Measurements from ENCODE around the gene AIRE. TPM values are rescaled to one million over a fixed set of nuclear protein-coding genes. Genes with fewer than 3 reads are reported as not detected.

The AIRE gene
- total and polyA plus RNA-seq, 2 of the 13 experiments (the other 11 are each of a cell fraction or from before 2014, with no cell fraction given), result not detected

DNA sequence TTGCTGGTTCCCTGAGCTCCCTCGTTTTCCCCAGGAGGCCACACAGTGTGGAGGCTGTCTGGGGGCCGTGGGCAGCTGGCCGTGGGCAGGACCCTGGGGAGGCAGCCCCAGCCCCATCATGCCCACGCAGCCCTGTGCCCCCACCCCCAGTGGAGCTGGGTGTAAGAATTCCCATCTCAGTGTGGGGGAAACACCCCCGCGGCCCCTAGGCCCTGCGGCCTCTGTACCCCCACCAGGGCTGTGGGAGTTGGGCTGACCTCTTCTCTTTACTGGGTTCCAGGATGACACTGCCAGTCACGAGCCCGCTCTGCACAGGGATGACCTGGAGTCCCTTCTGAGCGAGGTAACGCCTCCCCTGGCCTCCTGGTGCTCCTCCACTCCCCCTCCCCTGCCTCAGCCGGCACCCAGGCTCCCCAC, 10.4 kb downstream of the AIRE start:
- no peak for TF ChIP-seq GATAD2A (CRISPR knock-in tag; IDR thresholded peaks at IDR 0.05)
- TF ChIP-seq ZNF263 (CRISPR knock-in tag; IDR thresholded peaks at IDR 0.05), result peak; percentile 93
- TF ChIP-seq ZNF501 (CRISPR knock-in tag; IDR thresholded peaks at IDR 0.05), result no peak
- TF ChIP-seq REPIN1 (CRISPR knock-in tag; IDR thresholded peaks at IDR 0.05; ENCODE audit: borderline replicate concordance, low read depth), result no peak
- H3K4me2 ChIP-seq (ENCODE audit: low read depth, low read length), result peak overlapping the region; percentile 18; the same call in 1 of the 2 replicates
- ChIA-PET POLR2A (no interaction called here), CTCF (ENCODE audit: low intra/inter-chr PET ratio, low total read pairs) (no interaction called here)
- FAIRE-seq (no peak), DNase-seq (ENCODE audit: low spot score) (no peak), ATAC-seq (no peak)
- H3K27ac ChIP-seq (ENCODE audit: extremely low read length, insufficient read depth, low read length), result no peak overlapping the region
- H4K20me1 ChIP-seq (ENCODE audit: insufficient read depth, low read length), result no peaks in the 10 kb centered on the region
- no TSS peak for BruUV-seq (replicated peaks)
- intact Hi-C loops (cut with micrococcal nuclease; ENCODE audit: unreplicated experiment) (no loop called here), in situ Hi-C loops (cut with HindIII; ENCODE audit: extremely low pct_ligation_motif_present, low pct_unique_long_range_greater_than_20kb) (no loop called here)
- peaks cover 11 to 37% of the 10 kb centered on the region in 2 experiments for H3K27me3 ChIP-seq (ENCODE audit: control insufficient read depth in 1 of 2, insufficient read depth in 2 of 2, low read length in 2 of 2)
- no peak overlapping the region for H2AFZ ChIP-seq (ENCODE audit: low read length)
- peaks cover 6% of the 10 kb centered on the region for H3K79me2 ChIP-seq (ENCODE audit: insufficient read depth, low read length)
- H3K9ac ChIP-seq (ENCODE audit: insufficient read depth, low read depth, low read length), result no peak overlapping the region
- H3K36me3 ChIP-seq (replicated peaks in 1 of 2; ENCODE audit: control insufficient read depth in 1 of 2, insufficient read depth in 2 of 2, low read length in 2 of 2), result no peaks in the 10 kb centered on the region
- peaks cover 45% of the 10 kb centered on the region for H3K4me1 ChIP-seq (ENCODE audit: insufficient read depth, low read length)
- 0% methylated on average over 2 of the region's 12 CpGs for WGBS (ENCODE audit: low lambda C conversion rate)
- no peaks in the 10 kb centered on the region for H3K9me3 ChIP-seq (ENCODE audit: low read length)
- H3K4me3 ChIP-seq (replicated peaks in 1 of 3; ENCODE audit: insufficient read depth in 1 of 3, low read depth in 2 of 3, low read length in 3 of 3), result peak overlapping the region in 1 of 3 experiments; percentile 61; a peak in 1 of 6 replicates

DNA sequence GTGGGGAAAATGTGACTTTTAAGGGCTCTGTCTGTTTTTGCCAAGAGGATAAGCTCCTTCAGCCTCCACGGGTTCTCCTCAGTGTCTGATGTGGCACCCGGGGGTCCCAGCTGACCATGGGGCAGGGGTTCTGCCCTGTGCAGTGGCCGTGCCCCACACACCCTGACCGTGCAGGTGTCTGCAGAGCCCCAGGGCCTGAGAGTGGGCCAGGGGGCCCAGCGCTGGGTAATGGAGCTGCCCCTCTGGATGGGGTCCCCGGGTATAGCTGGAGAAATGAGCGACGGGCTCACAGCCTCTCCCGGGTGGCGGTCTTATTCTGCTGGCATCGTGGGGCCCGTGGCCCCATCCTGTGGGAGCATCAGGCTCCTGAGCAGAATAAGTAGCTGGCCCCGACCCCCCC, 11.2 kb downstream of the AIRE start:
- CTCF ChIA-PET (ENCODE audit: low intra/inter-chr PET ratio, low total read pairs), result no interaction called here

More for the DNA sequence above, 11.2 kb downstream of the AIRE start:
- BruUV-seq (replicated peaks), result no TSS peak
- Histone ChIP-seq H3K27me3 (ENCODE audit: control insufficient read depth in 1 of 2, insufficient read depth in 2 of 2, low read length in 2 of 2) (peaks cover 11 to 32% of the 10 kb centered on the region in 2 experiments), H3K9me3 (ENCODE audit: low read length) (no peaks in the 10 kb centered on the region), H3K9ac (ENCODE audit: insufficient read depth, low read depth, low read length) (no peak overlapping the region), H2AFZ (ENCODE audit: low read length) (no peak overlapping the region), H3K27ac (ENCODE audit: extremely low read length, insufficient read depth, low read length) (no peak overlapping the region), H4K20me1 (ENCODE audit: insufficient read depth, low read length) (peaks cover 5% of the 10 kb centered on the region; the same call in 1 of the 2 replicates), H3K4me2 (ENCODE audit: low read depth, low read length) (no peak overlapping the region), H3K79me2 (ENCODE audit: insufficient read depth, low read length) (peaks cover 14% of the 10 kb centered on the region), H3K36me3 (replicated peaks in 1 of 2; ENCODE audit: control insufficient read depth in 1 of 2, insufficient read depth in 2 of 2, low read length in 2 of 2) (no peaks in the 10 kb centered on the region), H3K4me1 (ENCODE audit: insufficient read depth, low read length) (peaks cover 53% of the 10 kb centered on the region), H3K4me3 (replicated peaks in 1 of 3; ENCODE audit: insufficient read depth in 1 of 3, low read depth in 2 of 3, low read length in 3 of 3) (peak overlapping the region in 1 of 3 experiments; percentile 16; a peak in 1 of 6 replicates)
- intact Hi-C loops (cut with micrococcal nuclease; ENCODE audit: unreplicated experiment) (no loop called here), in situ Hi-C loops (cut with HindIII; ENCODE audit: extremely low pct_ligation_motif_present, low pct_unique_long_range_greater_than_20kb) (no loop called here)
- no peak for DNase-seq (ENCODE audit: low spot score)
- POLR2A ChIA-PET, result no interaction called here
- FAIRE-seq, result no peak
- WGBS (ENCODE audit: low lambda C conversion rate), result 0% methylated on average over 3 of the region's 13 CpGs
- no peak for TF ChIP-seq ZNF160 (CRISPR knock-in tag; IDR thresholded peaks at IDR 0.05)
- no peak for TF ChIP-seq KDM2A (CRISPR knock-in tag; IDR thresholded peaks at IDR 0.05; ENCODE audit: borderline replicate concordance, low read depth)
- no peak for TF ChIP-seq KDM4B (CRISPR knock-in tag; IDR thresholded peaks at IDR 0.05)
- TF ChIP-seq, protein P1, sequence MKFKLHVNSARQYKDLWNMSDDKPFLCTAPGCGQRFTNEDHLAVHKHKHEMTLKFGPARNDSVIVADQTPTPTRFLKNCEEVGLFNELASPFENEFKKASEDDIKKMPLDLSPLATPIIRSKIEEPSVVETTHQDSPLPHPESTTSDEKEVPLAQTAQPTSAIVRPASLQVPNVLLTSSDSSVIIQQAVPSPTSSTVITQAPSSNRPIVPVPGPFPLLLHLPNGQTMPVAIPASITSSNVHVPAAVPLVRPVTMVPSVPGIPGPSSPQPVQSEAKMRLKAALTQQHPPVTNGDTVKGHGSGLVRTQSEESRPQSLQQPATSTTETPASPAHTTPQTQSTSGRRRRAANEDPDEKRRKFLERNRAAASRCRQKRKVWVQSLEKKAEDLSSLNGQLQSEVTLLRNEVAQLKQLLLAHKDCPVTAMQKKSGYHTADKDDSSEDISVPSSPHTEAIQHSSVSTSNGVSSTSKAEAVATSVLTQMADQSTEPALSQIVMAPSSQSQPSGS (CRISPR knock-in tag; IDR thresholded peaks at IDR 0.05), result no peak
- TF ChIP-seq, protein P2, sequence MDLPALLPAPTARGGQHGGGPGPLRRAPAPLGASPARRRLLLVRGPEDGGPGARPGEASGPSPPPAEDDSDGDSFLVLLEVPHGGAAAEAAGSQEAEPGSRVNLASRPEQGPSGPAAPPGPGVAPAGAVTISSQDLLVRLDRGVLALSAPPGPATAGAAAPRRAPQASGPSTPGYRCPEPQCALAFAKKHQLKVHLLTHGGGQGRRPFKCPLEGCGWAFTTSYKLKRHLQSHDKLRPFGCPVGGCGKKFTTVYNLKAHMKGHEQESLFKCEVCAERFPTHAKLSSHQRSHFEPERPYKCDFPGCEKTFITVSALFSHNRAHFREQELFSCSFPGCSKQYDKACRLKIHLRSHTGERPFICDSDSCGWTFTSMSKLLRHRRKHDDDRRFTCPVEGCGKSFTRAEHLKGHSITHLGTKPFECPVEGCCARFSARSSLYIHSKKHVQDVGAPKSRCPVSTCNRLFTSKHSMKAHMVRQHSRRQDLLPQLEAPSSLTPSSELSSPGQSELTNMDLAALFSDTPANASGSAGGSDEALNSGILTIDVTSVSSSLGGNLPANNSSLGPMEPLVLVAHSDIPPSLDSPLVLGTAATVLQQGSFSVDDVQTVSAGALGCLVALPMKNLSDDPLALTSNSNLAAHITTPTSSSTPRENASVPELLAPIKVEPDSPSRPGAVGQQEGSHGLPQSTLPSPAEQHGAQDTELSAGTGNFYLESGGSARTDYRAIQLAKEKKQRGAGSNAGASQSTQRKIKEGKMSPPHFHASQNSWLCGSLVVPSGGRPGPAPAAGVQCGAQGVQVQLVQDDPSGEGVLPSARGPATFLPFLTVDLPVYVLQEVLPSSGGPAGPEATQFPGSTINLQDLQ (CRISPR knock-in tag; IDR thresholded peaks at IDR 0.05), result no peak
- TF ChIP-seq, protein P3, sequence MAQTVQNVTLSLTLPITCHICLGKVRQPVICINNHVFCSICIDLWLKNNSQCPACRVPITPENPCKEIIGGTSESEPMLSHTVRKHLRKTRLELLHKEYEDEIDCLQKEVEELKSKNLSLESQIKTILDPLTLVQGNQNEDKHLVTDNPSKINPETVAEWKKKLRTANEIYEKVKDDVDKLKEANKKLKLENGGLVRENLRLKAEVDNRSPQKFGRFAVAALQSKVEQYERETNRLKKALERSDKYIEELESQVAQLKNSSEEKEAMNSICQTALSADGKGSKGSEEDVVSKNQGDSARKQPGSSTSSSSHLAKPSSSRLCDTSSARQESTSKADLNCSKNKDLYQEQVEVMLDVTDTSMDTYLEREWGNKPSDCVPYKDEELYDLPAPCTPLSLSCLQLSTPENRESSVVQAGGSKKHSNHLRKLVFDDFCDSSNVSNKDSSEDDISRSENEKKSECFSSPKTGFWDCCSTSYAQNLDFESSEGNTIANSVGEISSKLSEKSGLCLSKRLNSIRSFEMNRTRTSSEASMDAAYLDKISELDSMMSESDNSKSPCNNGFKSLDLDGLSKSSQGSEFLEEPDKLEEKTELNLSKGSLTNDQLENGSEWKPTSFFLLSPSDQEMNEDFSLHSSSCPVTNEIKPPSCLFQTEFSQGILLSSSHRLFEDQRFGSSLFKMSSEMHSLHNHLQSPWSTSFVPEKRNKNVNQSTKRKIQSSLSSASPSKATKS (CRISPR knock-in tag; IDR thresholded peaks at IDR 0.05), result no peak
- no peak for TF ChIP-seq MEIS2 (CRISPR knock-in tag; IDR thresholded peaks at IDR 0.05)
- no peak for TF ChIP-seq FOXA3 (CRISPR knock-in tag; IDR thresholded peaks at IDR 0.05)
- ATAC-seq, result no peak

Data from HepG2 (cell line).